NOMO-1 treated with dmso at 0.1 percent for 144 hours (cell line): ENCODE data around the gene BCAN.
A peak's percentile ranks its signal among the peaks of the same experiment; 100 is the strongest.
"Not testable (repeated sequence)": the region's sequence is repeated elsewhere in the genome, so short reads cannot be mapped to it uniquely, and the experiment has no call there.

Experiments used
- DNase-seq: peaks from one replicate; lab custom pipeline; 2025; ENCODE audit not compliant: unreplicated experiment; lab: John Stamatoyannopoulos, UW

The BCAN gene

DNA sequence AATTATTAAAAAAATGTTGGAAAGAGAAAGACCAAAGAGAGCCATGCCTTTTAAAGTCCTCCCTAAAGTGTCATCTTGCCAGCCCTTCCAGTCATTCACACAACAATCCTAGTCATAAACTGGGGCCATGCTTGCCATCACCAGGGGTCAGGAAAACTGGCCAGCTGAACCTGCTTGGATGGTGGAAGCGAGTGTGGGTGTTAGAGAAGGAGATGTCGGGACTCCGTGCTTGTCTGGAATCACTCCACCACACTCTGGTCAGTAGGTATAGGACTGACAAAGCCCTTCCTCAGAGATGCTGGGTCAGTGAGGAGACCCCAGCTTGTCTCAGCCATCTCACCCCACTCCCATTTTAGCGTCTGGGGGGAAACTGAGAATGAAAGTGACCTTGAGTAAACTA lies 26.0 kb upstream of the BCAN start:
- no peak for DNase-seq

DNA sequence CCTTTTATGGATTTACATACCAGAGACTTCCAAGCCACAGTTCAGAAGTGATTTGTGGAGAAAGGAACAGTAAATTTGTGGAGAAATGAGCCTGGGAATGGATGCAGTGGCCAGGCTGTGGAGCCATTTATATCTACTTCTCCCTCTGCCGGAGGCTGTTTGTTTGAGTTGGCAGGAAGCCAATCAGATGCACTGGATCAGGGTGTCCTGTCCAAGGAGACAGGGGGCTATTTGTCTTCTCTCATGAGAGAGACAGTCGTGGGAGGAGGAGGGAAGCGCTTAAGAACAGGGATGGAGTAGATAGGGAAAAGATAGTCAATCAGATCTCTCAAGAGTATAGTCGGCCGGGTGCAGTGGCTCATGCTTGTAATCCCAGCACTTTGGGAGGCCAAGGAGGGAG lies 25.5 kb upstream of the BCAN start:
- DNase-seq = no peak

DNA sequence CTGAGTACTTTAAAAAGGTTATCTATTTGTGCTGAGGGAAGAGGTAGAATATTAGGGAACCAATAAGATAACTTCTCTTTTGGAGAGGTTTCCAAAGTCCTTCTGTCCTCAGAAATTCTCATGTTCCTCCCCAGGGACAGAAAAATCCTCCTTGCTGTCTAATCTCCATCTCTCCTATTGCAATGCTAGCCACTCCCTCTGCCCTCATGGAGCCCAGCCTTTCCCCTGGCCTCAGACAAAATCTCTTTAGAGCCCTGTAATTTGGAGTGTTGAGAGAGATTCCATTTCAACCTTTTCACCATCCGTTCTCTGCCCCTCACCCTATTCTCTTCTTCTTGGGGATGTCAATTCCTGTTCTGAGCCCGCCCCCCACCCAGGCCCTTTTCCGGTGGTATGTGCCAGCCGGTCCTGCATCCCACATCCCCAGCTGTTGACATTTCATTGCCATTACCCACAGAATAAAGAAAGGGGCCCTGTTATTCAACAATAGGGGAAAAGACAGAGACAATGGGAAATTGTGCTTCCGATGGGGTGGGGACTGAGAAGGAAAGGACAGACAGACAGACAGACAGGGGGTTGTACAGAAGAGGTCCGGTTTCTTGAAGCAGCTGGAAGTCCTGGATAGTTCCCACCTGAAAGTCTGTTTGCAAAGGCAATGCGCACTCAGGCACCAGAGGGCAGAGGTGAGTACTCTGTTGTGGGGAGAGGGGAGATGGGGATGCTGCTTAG lies 22.9 kb upstream of the BCAN start, which contains the start of gene HAPLN2:
HAPLN2 (plus strand) TSS at position 563 of the 729 bp plus-strand sequence. CDS start 4,076 bp downstream, outside the sequence.
- DNase-seq = no peak

DNA sequence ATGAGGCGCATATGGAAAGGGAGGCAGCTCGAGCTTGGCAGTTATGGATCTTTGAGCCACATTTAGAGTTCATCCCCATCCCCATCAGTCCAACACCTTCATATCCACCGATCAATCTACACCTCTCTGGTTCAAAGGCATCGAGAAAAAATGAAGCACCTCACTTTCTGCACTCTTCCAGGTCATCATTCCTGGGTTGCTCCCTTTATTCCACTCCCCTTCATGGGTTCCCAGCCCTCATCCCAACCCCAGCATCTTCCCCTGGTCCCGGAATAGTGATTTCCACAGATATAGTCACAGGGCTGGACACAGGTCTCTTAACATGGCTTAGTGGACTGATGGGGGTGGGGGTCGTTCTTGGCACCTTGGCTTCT lies 22.3 kb upstream of the BCAN start:
- no peak for DNase-seq

DNA sequence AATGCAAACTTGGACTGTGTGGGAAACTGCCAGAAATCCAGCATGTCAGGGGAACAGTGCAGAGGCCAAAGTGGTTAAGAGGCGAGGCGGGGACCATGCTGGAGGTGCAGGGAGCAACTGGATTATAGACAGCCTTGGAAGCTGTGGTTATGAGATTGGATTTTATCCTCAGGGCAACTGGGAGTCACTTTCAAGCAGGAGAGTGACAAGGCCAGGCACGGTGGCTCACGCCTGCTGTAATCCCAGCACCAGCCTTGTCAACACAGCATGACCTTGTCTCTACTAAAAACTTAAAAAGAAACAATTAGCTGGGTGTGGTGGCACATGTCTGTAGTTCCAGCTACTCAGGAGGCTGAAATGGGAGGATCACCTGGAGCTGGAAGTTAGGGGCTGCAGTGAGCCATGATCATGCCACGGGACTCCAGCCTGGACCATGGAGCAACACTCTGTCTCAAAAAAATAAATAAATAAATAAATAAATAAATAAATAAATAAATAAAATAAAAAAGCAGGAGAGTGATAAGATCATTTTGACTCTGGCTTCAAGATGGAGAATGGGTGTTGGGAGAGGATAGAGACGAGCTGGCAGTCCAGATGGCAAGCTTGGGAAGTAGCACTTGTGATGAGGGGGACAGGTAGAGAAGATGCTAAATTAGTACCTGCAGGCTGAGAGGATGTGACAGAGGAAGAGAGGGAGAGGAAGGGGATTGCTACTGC lies 19.2 kb upstream of the BCAN start:
- no peak for DNase-seq

DNA sequence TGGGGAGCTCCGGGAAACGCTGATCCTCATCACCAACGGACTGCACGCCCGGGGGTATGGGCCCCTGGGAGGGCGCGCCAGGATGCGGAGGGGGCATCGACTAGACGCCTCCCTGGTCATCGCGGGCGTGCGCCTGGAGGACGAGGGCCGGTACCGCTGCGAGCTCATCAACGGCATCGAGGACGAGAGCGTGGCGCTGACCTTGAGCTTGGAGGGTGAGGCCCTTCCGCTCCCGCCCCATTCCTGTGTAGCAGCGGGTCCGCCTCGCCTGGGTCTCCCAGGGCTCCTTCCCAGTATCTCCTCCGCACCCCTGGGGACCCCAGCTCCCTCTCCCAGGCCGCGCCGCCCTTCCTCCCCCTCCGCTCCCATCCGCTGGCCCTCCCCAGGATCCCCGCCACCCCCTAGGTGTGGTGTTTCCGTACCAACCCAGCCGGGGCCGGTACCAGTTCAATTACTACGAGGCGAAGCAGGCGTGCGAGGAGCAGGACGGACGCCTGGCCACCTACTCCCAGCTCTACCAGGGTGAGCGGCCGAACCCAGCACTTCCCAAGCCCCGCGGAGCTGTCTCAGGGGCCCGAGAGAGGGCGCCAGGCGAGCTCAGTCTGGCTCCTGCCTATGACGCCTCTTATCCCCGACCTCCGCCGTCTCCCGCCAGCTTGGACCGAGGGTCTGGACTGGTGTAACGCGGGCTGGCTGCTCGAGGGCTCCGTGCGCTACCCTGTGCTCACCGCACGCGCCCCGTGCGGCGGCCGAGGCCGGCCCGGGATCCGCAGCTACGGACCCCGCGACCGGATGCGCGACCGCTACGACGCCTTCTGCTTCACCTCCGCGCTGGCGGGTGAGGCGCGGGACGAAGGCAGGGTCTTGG lies 17.7 kb upstream of the BCAN start:
- DNase-seq = peak; percentile 27

DNA sequence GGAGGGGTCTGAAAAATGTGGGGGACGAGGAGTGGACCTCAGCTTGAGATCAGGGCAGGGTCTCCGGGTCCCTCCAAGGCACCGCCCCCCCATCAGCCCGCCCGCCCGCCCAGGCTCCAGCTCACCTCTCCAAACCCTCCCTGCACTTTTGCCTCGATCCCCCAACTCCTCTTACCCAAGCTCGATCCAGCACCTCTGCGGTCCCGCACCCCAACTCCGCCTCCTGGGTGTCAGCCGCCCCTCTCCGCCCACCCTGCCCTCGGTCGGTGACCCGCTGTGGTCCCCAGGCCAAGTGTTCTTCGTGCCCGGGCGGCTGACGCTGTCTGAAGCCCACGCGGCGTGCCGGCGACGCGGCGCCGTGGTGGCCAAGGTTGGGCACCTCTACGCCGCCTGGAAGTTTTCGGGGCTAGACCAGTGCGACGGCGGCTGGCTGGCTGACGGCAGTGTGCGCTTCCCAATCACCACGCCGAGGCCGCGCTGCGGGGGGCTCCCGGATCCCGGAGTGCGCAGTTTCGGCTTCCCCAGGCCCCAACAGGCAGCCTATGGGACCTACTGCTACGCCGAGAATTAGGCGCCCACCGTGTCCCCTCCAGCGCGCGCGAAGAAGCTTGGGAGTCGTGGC lies 17.0 kb upstream of the BCAN start:
- DNase-seq = no peak

DNA sequence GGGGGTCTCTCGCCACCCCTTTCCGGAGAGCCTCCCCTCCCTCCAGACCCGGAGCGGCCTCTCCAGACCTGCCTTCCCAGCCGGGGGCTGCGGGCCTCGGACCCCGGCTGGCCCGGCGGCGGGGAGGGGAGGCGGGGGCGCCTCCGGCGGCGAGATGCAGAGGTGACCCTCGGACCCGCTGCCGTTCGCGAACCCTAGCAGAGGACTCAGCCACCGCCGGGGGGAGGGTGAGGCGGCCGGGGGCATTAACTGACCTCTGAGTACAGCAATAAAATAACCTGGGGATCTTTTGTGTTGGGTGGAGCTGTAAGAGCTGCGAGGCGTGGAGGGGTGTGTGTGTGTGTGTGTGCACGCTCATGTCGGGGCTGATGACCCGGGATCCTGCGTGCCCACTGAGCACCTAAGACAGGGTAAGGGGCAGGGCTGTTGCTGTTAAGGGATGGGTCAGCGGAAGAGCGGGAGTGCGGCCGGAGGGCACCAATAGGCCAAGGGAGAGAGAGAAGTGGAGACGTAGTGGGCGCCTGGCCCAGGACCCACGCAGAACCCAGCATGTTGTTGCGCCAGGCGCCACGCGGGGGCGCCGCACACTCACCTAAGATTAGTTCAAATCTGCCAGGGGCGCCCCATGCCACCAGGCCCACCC lies 16.4 kb upstream of the BCAN start:
- no peak for DNase-seq

DNA sequence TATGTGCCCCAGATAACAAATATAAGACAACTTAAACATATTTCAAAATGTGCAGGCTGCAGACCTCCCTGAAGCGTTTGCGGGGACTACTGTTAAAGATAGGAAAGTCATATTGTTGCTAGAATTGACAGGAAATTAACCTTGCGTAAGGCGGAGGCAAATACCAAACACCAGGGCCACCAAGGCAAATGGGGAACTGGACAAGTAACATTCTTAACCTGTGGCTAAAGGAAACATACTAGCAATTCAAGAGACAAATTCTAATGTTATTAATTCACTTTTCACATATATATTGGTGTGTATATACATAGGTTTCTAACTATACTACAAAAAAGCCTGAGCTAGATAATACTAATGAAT lies 15.9 kb upstream of the BCAN start:
- no peak for DNase-seq

DNA sequence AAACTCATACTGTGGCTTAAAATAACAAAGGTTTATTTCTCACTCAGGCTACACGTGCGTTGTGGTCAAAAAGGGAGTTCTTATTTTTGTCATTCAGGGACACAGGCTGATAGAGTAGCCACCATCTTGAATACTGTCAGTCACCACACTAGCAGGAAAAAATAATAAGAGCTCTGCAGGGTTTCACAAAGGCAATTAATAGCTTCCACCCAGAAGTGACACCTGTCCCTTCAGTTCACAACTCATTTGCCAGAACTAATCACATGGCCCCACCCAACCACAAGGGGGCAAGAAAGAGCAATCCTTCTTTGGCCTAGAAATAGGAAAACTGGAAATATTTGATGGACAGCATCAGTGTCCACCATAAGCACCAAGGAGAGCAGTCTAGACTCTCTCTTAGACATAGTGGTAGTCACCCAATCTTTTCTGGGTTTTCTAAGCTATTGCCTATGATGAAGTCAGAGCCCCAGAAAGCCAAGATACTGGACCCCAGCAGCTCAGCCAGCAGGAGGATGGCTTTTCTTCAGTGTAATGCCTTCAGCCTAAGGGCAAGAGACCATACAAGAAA lies 14.5 kb upstream of the BCAN start:
- DNase-seq = peak; percentile 20

DNA sequence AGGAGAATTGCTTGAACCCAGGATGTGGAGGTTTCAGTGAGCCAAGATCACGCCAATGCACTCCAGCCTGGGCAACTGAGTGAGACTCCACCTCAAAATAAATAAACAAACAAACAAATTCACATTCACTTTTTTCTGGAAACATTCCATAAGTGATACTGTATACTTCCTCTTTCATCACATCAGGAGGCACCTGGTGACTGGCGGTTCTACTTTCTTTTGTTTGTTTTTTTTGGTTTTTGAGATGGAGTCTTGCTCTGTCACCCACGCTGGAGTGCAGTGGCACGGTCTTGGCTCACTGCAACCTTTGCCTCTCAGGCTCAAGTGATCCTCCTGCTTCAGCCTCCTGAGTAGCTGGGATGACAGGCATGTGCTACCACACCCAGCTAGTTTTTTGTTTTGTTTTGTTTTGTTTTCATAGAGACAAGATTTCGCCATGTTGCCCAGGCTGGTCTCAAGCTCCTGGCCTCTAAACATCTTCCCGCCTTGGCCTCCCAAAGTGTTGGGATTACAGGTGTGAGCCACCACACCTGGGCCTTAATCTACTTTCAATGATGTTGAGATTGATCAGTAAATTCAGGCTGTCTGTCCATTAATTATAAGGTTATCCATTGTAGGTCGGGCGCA lies 12.0 kb upstream of the BCAN start:
- DNase-seq = no peak

DNA sequence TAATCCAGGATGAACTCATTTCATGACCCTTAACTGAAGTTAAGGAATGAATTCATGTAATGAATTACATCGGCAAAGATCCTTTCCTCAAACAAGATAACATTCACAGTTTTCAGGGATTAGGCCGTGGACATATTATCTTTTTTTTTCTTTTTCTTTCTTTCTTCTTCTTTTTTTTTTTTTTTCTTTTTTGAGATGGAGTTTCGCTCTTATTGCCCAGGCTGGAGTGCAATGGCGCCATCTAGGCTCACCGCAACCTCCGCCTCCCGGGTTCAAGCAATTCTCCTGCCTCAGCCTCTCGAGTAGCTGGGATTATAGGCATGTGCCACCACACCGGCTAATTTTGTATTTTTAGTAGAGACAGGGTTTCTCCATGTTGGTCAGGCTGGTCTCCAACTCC lies 10.8 kb upstream of the BCAN start:
- not testable (repeated sequence) for DNase-seq

DNA sequence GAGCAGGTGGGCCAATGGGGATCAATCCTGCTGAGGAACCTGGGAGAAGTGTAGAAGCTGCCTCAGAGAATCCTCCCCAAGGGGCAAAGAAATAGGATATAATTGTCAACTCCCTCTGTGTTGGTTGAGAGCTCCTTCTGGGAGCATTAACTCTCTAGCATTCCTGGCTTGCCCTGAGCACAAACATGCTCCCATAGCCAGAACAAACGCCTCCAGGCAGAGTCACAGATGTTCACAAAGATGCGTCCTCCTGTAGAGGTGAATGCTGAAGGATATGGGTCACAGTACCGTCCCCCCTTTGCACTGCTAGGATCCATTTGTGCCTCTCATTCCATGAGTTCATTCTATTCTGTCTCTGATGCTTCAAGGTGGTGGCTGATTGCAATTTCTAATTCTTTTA lies 9.6 kb upstream of the BCAN start:
- no peak for DNase-seq

DNA sequence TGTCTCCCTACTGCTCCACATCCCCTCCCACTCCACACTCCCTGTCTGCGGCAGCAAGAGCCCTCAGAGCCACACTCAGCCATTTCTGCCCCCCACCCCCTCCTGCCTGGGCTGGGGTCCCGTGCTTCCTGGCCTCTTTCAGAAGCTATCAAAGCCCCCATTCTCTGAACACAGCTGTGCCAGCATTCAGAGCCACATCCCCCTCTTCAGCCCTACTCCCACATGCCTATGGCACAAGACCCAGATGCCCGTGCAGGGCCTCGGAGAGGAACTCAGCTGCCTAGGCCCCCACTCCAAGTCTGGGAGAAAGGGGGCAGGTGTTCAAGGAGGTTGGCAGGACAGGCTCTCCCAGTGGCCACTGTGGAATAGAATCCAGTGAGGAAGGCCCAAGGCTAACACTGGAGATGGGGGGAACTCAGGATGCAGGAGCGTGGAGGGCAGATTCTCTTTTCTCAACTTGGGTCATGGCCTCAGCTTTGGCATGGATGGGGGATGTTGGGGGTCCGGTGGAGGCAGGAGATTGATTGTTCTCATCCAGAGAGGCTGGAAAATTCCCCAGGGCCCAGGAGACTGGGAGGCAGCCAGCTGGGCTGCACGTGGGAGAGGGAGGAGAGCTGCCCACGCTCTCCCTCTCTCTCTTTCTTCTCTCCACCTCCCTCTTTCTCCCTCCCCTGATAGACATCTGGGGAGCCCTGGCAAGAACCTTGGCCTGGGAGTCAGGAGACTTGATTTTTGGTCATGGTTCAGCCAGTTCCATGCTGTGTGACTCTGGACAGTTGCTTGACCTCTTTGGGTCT lies 3.5 kb upstream of the BCAN start:
- DNase-seq = no peak

DNA sequence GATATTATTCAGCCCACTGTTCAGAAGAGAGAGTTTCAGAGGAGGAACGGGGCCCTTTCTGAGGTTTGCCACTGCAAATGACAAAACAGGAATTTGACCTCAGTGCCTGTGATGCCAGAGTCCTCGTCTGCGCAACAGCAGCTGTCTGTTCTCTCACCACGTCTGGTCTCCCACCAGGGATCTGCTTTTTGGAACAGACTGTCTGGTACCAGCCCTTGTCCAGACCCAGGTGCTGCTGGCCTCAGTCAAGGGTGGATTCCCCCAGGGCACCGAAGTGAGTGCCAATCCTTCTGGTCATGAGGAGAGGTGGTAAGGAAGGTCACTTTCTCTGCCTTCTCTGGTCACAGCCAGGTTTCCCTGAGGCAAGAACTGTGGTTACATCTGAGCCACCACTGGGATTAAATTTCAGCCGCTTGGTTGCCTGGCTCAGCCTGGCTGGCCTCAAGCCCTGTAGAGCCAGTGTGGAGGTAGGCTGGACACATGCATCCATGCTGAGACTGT lies 2.3 kb upstream of the BCAN start:
- DNase-seq = no peak

DNA sequence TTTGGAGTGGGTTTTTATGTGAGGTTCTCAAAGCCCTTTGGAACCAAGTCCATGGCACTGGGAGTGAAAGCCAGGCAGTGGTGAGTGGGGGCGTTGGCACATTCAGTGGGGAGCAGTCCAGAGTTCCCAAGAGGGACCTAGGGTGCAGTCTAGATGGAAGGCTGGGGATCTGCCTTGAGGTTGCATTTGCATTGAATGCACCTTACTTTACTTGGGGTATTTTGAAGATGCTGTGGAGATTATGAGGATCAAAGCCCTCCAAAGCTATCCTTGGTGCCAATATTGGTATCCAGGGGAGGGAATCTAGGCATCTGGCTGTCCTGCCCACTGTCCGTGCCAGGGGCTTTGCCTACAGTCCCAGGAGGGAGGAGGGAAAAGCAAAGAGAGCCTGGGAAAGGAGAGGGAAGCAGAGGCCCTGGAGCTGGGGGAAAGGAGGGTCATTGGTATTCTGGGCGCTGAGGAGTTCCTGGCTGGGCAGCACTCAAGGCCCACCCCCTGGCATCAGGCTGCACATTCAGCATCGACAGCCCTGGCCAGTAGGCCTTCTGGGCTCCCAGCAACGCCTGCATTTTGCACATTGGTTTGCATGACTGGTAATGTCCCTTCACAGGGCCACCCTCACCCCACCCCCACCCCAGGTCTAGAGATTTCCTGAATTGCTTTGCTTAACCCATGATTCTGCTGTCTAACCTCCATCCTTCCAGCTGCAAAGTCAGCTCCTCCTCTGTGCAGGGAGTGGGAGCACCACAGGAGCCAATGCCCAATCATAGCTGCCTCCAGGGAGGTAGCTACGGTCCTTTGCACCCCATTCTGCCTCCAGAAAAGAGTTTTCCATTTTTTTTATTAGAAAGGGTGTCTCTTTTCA lies 843 bp upstream of the BCAN start:
- DNase-seq = no peak

DNA sequence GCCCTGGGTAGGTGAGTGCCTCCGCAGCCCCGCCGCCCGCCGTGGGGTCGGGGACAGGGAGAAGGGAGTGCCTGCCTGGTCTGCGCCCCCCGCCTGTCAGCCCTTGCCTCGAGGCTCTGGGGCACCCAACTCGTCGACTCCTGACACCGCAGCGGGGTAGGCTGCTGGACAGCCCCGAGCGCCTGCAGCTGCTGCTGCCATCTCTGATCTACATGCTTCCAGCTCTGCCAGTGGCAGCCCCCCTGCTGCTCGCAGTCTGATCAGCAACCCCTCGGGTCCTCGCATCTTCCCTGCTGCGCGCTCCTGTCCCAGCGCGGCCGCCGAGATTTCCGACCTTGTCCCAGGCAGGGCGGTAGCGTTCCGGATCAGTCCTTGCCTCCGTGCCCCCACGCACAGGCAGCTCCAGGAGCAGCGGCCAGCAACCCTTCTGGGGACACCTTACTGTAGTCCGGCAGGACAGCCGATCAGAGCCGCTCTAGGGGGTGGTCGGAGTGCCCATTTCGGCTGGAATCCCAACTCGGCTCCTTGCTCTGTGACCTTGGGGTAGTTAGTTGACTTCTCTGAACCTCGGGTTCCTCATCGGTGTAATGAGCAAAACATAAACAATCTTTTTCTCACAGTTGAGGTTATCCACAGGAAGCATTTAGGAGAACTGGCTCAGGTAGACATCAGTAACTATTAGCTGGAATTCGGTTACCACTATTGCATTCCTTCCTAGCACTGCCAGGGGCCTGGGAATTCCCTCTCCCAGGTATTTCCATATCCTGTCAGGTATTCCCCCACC lies 540 bp downstream of the BCAN start:
- no peak for DNase-seq
